Measurements from ENCODE around the gene TMEM175. TPM values are rescaled to one million over a fixed set of nuclear protein-coding genes. Genes with fewer than 3 reads are reported as not detected.

TMEM175 gene
- total and polyA plus RNA-seq, 2 of the 8 experiments (the other 6 are each of a cell fraction or from before 2014, with no cell fraction given): 4.9 to 20.7 TPM

- TF ChIP-seq HDAC6 (IDR thresholded peaks at IDR 0.05; ENCODE audit: low read depth, low read length) (no peak), SIN3A (conservative IDR thresholded peaks at IDR 0.05 in 1 of 2, IDR thresholded peaks at IDR 0.05 in 1 of 2; ENCODE audit: low read depth in 1 of 2, low read length in 2 of 2) (peak; percentile 81 to 97; a peak in 3 of 4 replicates), EZH2 (IDR thresholded peaks at IDR 0.05; ENCODE audit: low read depth, low read length, severe bottlenecking) (no peak), GABPA (IDR thresholded peaks at IDR 0.05; ENCODE audit: borderline replicate concordance, insufficient read depth, low read length) (peak; percentile 83; the same call in 1 of the 2 replicates), USF2 (IDR thresholded peaks at IDR 0.05; ENCODE audit: low read length) (no peak), SP1 (IDR thresholded peaks at IDR 0.05; ENCODE audit: low read depth, low read length) (no peak), HDAC2 (IDR thresholded peaks at IDR 0.05; ENCODE audit: borderline replicate concordance in 1 of 2, low read depth in 2 of 2, low read length in 2 of 2) (peak in 1 of 2 experiments; percentile 31; a peak in 1 of 4 replicates), E2F6 (IDR thresholded peaks at IDR 0.05) (peak; percentile 78), CHD2 (IDR thresholded peaks at IDR 0.05; ENCODE audit: low read length) (no peak), SIX5 (IDR thresholded peaks at IDR 0.05; ENCODE audit: low read depth, low read length) (no peak), EGR1 (IDR thresholded peaks at IDR 0.05; ENCODE audit: borderline replicate concordance, low read depth, low read length) (no peak), ATF3 (IDR thresholded peaks at IDR 0.05; ENCODE audit: insufficient read depth, low read depth, low read length) (peak; percentile 69; the same call in 1 of the 2 replicates), EP300 (IDR thresholded peaks at IDR 0.05; ENCODE audit: borderline replicate concordance in 1 of 2, low read depth in 2 of 2, low read length in 2 of 2) (no peak), SP2 (IDR thresholded peaks at IDR 0.05; ENCODE audit: low read length) (no peak), TEAD4 (IDR thresholded peaks at IDR 0.05; ENCODE audit: low read depth, low read length) (no peak), CBX8 (IDR thresholded peaks at IDR 0.05; ENCODE audit: borderline replicate concordance, low read depth, low read length) (no peak), ZNF274 (IDR thresholded peaks at IDR 0.05; ENCODE audit: borderline replicate concordance, extremely low read depth, low read length) (no peak), RAD21 (IDR thresholded peaks at IDR 0.05 in 1 of 2, conservative IDR thresholded peaks at IDR 0.05 in 1 of 2; ENCODE audit: low read depth in 2 of 2, low read length in 2 of 2) (no peak), POLR2A (IDR thresholded peaks at IDR 0.05; ENCODE audit: control extremely low read depth in 1 of 2, low read depth in 2 of 2, low read length in 2 of 2) (peak in 1 of 2 experiments; percentile 84; a peak in 2 of 3 replicates), RNF2 (IDR thresholded peaks at IDR 0.05; ENCODE audit: borderline replicate concordance, low read depth, low read length, missing control alignments, poor library complexity, severe bottlenecking) (no peak)
Measured at GRCh38 chr4:931960-932712, at the start of gene TMEM175, which contains the start of gene GAK (continued).
